ENCODE data around the gene CFAP221. TPM values are rescaled to one million over a fixed set of nuclear protein-coding genes. Genes with fewer than 3 reads are reported as not detected.

The CFAP221 gene
- total and polyA plus RNA-seq, 2 donors (not counting 3 experiments of a cell fraction or from before 2014, with no cell fraction given) = 0.06 TPM; not detected in 1

- dilution Hi-C loops (cut with MboI; ENCODE audit: extremely low pct_ligation_motif_present, low sequenced_read_pairs) = no loop called here
- DNase-seq (ENCODE audit: low read depth, low spot score) = no peak
- no peaks in the 10 kb centered on the region for H4K20me1 ChIP-seq (replicated peaks; ENCODE audit: control insufficient read depth, extremely low read depth, insufficient read depth, low read length)
Observed at GRCh38 chr2:119668546-119668945, 124.3 kb downstream of the CFAP221 start.

GRCh38 chr2:119671016-119671415 is 126.8 kb downstream of the CFAP221 start:
- no peak overlapping the region for H3K9ac ChIP-seq (replicated peaks; ENCODE audit: extremely low read depth, insufficient read depth, low read length)
- H4K20me1 ChIP-seq (replicated peaks; ENCODE audit: control insufficient read depth, extremely low read depth, insufficient read depth, low read length) = no peaks in the 10 kb centered on the region
- TF ChIP-seq EZH2 (IDR thresholded peaks at IDR 0.05; ENCODE audit: borderline replicate concordance, low read depth, low read length, severe bottlenecking) (no peak), JUN (IDR thresholded peaks at IDR 0.05; ENCODE audit: borderline replicate concordance, insufficient read depth, insufficient read length, low read depth) (no peak), MAX (IDR thresholded peaks at IDR 0.05; ENCODE audit: insufficient read depth, insufficient read length) (no peak), POLR2A (IDR thresholded peaks at IDR 0.05; ENCODE audit: low read depth, low read length) (no peak), POLR2AphosphoS5 (IDR thresholded peaks at IDR 0.05; ENCODE audit: insufficient read depth, low read depth, low read length) (no peak), CTCF (IDR thresholded peaks at IDR 0.05; ENCODE audit: extremely low read depth in 1 of 2, insufficient read depth in 1 of 2, low read depth in 1 of 2, low read length in 2 of 2) (no peak), GATA2 (IDR thresholded peaks at IDR 0.05; ENCODE audit: insufficient read depth, insufficient read length, low read depth, low read length) (no peak), FOS (IDR thresholded peaks at IDR 0.05; ENCODE audit: borderline replicate concordance, insufficient read depth, low read length) (no peak), MYC (IDR thresholded peaks at IDR 0.05; ENCODE audit: low read depth, low read length) (no peak)
- no peaks in the 10 kb centered on the region for H3K36me3 ChIP-seq (ENCODE audit: control insufficient read depth in 2 of 2, extremely low read depth in 1 of 2, insufficient read depth in 2 of 2, low read length in 2 of 2)
- H2AFZ ChIP-seq (ENCODE audit: low read depth, low read length) = no peak overlapping the region
- H3K4me1 ChIP-seq (ENCODE audit: control insufficient read depth, extremely low read depth, insufficient read depth, low read length) = peaks cover 2% of the 10 kb centered on the region
- POLR2A ChIA-PET = no interaction called here
- dilution Hi-C loops (cut with MboI; ENCODE audit: extremely low pct_ligation_motif_present, low sequenced_read_pairs) = no loop called here
- H3K9me3 ChIP-seq (replicated peaks; ENCODE audit: control insufficient read depth, insufficient read depth, low read length) = no peaks in the 10 kb centered on the region
- BruUV-seq (replicated peaks) = no TSS peak
- no peak for DNase-seq (ENCODE audit: low read depth, low spot score)
- H3K9me1 ChIP-seq (replicated peaks; ENCODE audit: control insufficient read depth, extremely low read depth, insufficient read depth, low read length) = no peaks in the 10 kb centered on the region
- no peak overlapping the region for H3K27ac ChIP-seq (ENCODE audit: insufficient read depth, low read depth, low read length)
- H3K79me2 ChIP-seq (ENCODE audit: control insufficient read depth, insufficient read depth, low read length) = no peaks in the 10 kb centered on the region
- H3K27me3 ChIP-seq (ENCODE audit: control insufficient read depth in 2 of 2, insufficient read depth in 2 of 2, low read length in 2 of 2) = peaks cover 0 to 4% of the 10 kb centered on the region in 2 experiments
- no peak overlapping the region for H3K4me3 ChIP-seq (replicated peaks in 1 of 3; ENCODE audit: insufficient read depth in 1 of 3, low read depth in 1 of 3, low read length in 3 of 3)
- no peak overlapping the region for H3K4me2 ChIP-seq (ENCODE audit: insufficient read depth, low read length)
- CTCF ChIA-PET = interaction anchor here (1.9 to 3.8 kb wide), 2 partner anchors 10 to 29 kb away, joined by 4 to 11 read pairs; no protein-coding TSS in a partner anchor
- intact Hi-C loops (cut with micrococcal nuclease) = no loop called here
- FAIRE-seq = no peak

More at GRCh38 chr2:119668546-119668945, 124.3 kb downstream of the CFAP221 start:
- no peaks in the 10 kb centered on the region for H3K36me3 ChIP-seq (ENCODE audit: control insufficient read depth in 2 of 2, extremely low read depth in 1 of 2, insufficient read depth in 2 of 2, low read length in 2 of 2)
- H3K27ac ChIP-seq (ENCODE audit: insufficient read depth, low read depth, low read length) = no peak overlapping the region
- POLR2A ChIA-PET = no interaction called here
- H3K9me1 ChIP-seq (replicated peaks; ENCODE audit: control insufficient read depth, extremely low read depth, insufficient read depth, low read length) = no peaks in the 10 kb centered on the region
- intact Hi-C loops (cut with micrococcal nuclease) = no loop called here
- no peak overlapping the region for H2AFZ ChIP-seq (ENCODE audit: low read depth, low read length)
- CTCF ChIA-PET = interaction anchor here (0.8 to 3.8 kb wide), 2 partner anchors 27 to 151 kb away, joined by 3 to 11 read pairs; no protein-coding TSS in a partner anchor
- H3K27me3 ChIP-seq (ENCODE audit: control insufficient read depth in 2 of 2, insufficient read depth in 2 of 2, low read length in 2 of 2) = peaks cover 2 to 7% of the 10 kb centered on the region in 2 experiments
- no peak overlapping the region for H3K4me3 ChIP-seq (replicated peaks in 1 of 3; ENCODE audit: insufficient read depth in 1 of 3, low read depth in 1 of 3, low read length in 3 of 3)
- no peak for TF ChIP-seq POLR2AphosphoS5 (IDR thresholded peaks at IDR 0.05; ENCODE audit: insufficient read depth, low read depth, low read length)
- no peak for TF ChIP-seq JUN (IDR thresholded peaks at IDR 0.05; ENCODE audit: borderline replicate concordance, insufficient read depth, insufficient read length, low read depth)
- no peak for TF ChIP-seq MYC (IDR thresholded peaks at IDR 0.05; ENCODE audit: low read depth, low read length)
- no peak for TF ChIP-seq MAX (IDR thresholded peaks at IDR 0.05; ENCODE audit: insufficient read depth, insufficient read length)
- no peak for TF ChIP-seq POLR2A (IDR thresholded peaks at IDR 0.05; ENCODE audit: low read depth, low read length)
- no peak overlapping the region for H3K9ac ChIP-seq (replicated peaks; ENCODE audit: extremely low read depth, insufficient read depth, low read length)
- no peaks in the 10 kb centered on the region for H3K79me2 ChIP-seq (ENCODE audit: control insufficient read depth, insufficient read depth, low read length)
- peaks cover 2% of the 10 kb centered on the region for H3K4me1 ChIP-seq (ENCODE audit: control insufficient read depth, extremely low read depth, insufficient read depth, low read length)
- H3K4me2 ChIP-seq (ENCODE audit: insufficient read depth, low read length) = no peak overlapping the region
- no peaks in the 10 kb centered on the region for H3K9me3 ChIP-seq (replicated peaks; ENCODE audit: control insufficient read depth, insufficient read depth, low read length)
- BruUV-seq (replicated peaks) = no TSS peak
- FAIRE-seq = no peak

Measured in endothelial cell of umbilical vein (primary cell).